Keratinocyte (primary cell): ENCODE measurements around the gene NUAK2.

Source experiments
- EZH2 ChIP-seq: IDR thresholded peaks from one replicate; pipeline ENCODE4 v1.6.1; 2012; ENCODE audit warnings: inconsistent platforms, mild to moderate bottlenecking, low read length, moderate library complexity
- TF ChIP-seq, protein P1 (sequence below), 3 experiments: IDR thresholded peaks in 1 of 3; conservative IDR thresholded peaks in 1 of 3; optimal IDR thresholded peaks in 1 of 3; 2 replicates in 2 of 3; 3 replicates in 1 of 3; pipeline versions ENCODE3 to v1.5.1; 2011; ENCODE audit warnings: low read length in 3 of 3, mild to moderate bottlenecking in 3 of 3, moderate library complexity in 2 of 3, control low read depth in 1 of 3, inconsistent platforms in 1 of 3; ENCODE audit not compliant: insufficient read depth in 2 of 3; ENCODE audit errors: extremely low read depth in 1 of 3

DNA sequence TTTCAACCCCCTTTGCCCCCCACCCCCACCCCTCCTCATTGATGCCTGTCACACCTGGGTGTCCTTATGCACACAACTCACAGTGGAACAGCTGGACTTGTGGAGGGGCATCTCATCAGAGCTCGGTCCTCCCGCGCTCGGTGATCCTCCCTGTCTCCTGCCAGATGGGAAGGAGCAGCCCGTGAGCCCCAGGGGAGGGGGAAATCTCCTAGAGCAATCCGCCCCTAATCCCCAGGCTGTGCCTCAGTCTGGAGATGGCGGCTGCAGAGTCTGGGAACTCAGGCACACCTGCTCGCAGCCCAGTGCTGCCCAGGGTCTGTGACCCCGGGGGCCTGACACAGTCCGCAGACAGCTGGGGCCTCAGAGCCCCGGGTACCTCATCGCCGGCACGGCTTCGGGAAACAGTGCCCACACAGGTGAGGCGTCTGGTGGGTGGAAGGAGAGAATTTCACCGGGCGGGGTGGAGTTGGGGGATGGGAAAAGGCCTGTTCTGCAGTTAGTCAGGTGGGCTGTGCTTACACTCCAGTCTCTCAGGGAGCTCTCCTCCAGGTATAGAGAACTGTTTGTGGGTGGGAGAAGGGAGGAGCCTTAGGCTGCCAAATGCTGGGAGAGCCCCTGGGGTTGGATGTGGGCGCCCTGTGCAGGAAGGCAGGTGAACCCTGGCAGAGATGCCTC lies 64.5 kb downstream of the NUAK2 start:
- TF ChIP-seq, protein P1, sequence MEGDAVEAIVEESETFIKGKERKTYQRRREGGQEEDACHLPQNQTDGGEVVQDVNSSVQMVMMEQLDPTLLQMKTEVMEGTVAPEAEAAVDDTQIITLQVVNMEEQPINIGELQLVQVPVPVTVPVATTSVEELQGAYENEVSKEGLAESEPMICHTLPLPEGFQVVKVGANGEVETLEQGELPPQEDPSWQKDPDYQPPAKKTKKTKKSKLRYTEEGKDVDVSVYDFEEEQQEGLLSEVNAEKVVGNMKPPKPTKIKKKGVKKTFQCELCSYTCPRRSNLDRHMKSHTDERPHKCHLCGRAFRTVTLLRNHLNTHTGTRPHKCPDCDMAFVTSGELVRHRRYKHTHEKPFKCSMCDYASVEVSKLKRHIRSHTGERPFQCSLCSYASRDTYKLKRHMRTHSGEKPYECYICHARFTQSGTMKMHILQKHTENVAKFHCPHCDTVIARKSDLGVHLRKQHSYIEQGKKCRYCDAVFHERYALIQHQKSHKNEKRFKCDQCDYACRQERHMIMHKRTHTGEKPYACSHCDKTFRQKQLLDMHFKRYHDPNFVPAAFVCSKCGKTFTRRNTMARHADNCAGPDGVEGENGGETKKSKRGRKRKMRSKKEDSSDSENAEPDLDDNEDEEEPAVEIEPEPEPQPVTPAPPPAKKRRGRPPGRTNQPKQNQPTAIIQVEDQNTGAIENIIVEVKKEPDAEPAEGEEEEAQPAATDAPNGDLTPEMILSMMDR (optimal IDR thresholded peaks at IDR 0.05 in 1 of 3, IDR thresholded peaks at IDR 0.05 in 1 of 3, conservative IDR thresholded peaks at IDR 0.05 in 1 of 3; ENCODE audit: extremely low read depth in 1 of 3, insufficient read depth in 2 of 3, low read length in 3 of 3), result no peak
- no peak for TF ChIP-seq EZH2
